Stimulated activated CD4-positive, alpha-beta T cell treated with anti-CD3 and anti-CD28 coated beads, Interleukin-4, amount 100 ng/mL, for 24 hours (primary cell): ENCODE results near the gene CSN3.

Experiments used
- DNase-seq: peaks from one replicate; pipeline ENCODE4 v3.0.0-alpha.2; 2020

Gene CSN3

GRCh38 chr4:70297576-70297975 lies 55.2 kb downstream of the CSN3 start:
- no peak for DNase-seq

GRCh38 chr4:70298051-70298450 lies 55.7 kb downstream of the CSN3 start:
- DNase-seq: no peak

DNA sequence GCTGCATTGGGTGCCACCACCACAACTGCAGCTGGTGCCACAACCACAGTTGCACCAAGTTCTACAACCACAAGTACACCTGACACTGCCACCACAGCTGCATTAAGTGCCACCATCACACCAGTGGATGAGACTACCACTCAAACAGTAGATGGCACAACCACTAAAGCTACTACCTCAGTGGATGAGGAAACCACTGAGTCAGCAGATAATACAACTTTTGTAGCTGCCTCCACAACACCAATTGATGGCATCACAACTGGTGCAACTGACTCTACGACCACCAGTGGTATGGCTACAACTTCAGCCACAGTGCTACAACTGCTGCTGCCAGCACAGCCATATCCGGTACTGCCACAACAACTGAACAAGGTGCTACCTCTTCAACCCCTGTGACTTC lies 57.2 kb downstream of the CSN3 start:
- no peak for DNase-seq

- no peak for DNase-seq
Observed at GRCh38 chr4:70300215-70300614, 57.8 kb downstream of the CSN3 start.
